Measurements from ENCODE around the gene PRSS57. TPM values are rescaled to one million over a fixed set of nuclear protein-coding genes. Genes with fewer than 3 reads are reported as not detected.
A peak's percentile ranks its signal among the peaks of the same experiment; 100 is the strongest.

Gene PRSS57
- total and polyA plus RNA-seq, 2 of the 13 experiments (the other 11 are each of a cell fraction or from before 2014, with no cell fraction given) = 0.12 TPM; not detected in 1

DNA sequence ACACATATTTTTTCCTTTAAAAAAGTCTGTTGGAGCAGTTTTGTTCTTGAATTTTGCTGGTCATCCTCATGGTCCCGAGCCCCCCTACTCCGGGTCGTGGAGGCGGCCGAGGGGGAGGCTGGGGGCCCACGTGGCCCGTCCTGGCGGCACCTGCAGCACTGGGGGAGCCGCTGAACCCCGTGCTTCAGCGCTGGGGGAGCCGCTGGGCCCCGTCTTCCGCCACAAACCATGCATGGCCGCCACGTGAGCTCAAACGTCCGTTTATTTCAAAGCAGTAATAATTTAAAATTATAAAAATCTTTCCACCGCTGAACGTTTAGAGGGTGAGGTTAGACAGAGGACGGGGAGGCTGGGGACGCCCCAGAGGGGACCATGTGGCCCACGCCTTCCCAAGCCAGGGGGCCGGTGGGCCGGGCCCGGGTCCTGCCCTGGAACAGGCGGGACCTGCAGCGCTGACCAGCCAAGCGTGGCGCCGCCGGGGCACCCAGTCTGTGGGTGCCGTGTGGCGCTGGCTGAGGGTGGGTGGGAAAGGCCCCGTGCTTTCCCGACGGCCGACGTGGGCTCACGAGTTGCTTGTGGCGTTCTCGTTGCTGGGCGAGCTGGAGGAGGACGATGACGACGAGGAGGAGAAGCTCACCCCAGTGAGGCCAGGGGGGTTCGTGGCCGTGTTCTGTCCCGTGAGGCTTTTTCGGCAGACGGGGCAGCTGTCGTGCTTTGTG, 47.5 kb downstream of the PRSS57 start:
- no peak for FAIRE-seq
- H3K4me2 ChIP-seq (ENCODE audit: low read depth, low read length) = no peak overlapping the region
- no peak overlapping the region for H2AFZ ChIP-seq (ENCODE audit: low read length)
- DNase-seq (ENCODE audit: low spot score) = no peak
- in situ Hi-C loops (cut with HindIII; ENCODE audit: extremely low pct_ligation_motif_present, low pct_unique_long_range_greater_than_20kb) = no loop called here
- TF ChIP-seq RBFOX2 (IDR thresholded peaks at IDR 0.05; ENCODE audit: low read depth, low read length) (peak; percentile 25; the same call in 1 of the 2 replicates), ASH2L (IDR thresholded peaks at IDR 0.05; ENCODE audit: insufficient read length, low read depth, low read length) (no peak), AGO2 (optimal IDR thresholded peaks at IDR 0.05; ENCODE audit: low read depth, low read length) (peak; percentile 43)
- intact Hi-C loops (cut with micrococcal nuclease; ENCODE audit: unreplicated experiment) = no loop called here
- no peaks in the 10 kb centered on the region for H3K9me3 ChIP-seq (ENCODE audit: low read length)
- no peaks in the 10 kb centered on the region for H3K4me1 ChIP-seq (ENCODE audit: insufficient read depth, low read length)
- no peaks in the 10 kb centered on the region for H3K27me3 ChIP-seq (ENCODE audit: control insufficient read depth in 1 of 2, insufficient read depth in 2 of 2, low read length in 2 of 2)
- H3K79me2 ChIP-seq (ENCODE audit: insufficient read depth, low read length) = peaks cover 7% of the 10 kb centered on the region
- H3K4me3 ChIP-seq (replicated peaks in 1 of 3; ENCODE audit: insufficient read depth in 1 of 3, low read depth in 2 of 3, low read length in 3 of 3) = no peak overlapping the region
- H3K36me3 ChIP-seq (replicated peaks in 1 of 2; ENCODE audit: control insufficient read depth in 1 of 2, insufficient read depth in 2 of 2, low read length in 2 of 2) = peaks cover 24 to 43% of the 10 kb centered on the region in 2 experiments; a peak in 4 of 5 replicates
- WGBS (ENCODE audit: low lambda C conversion rate) = 95% methylated on average over 43 of the region's 52 CpGs
- H4K20me1 ChIP-seq (ENCODE audit: insufficient read depth, low read length) = peaks cover 16% of the 10 kb centered on the region; the same call in 1 of the 2 replicates
- POLR2A ChIA-PET = no interaction called here
- no peak overlapping the region for H3K27ac ChIP-seq (ENCODE audit: extremely low read length, insufficient read depth, low read length)
- no peak for ATAC-seq
- H3K9ac ChIP-seq (ENCODE audit: insufficient read depth, low read depth, low read length) = no peak overlapping the region
- CTCF ChIA-PET (ENCODE audit: low intra/inter-chr PET ratio, low total read pairs) = no interaction called here
- TSS peak; percentile 63 for BruUV-seq (replicated peaks)

DNA sequence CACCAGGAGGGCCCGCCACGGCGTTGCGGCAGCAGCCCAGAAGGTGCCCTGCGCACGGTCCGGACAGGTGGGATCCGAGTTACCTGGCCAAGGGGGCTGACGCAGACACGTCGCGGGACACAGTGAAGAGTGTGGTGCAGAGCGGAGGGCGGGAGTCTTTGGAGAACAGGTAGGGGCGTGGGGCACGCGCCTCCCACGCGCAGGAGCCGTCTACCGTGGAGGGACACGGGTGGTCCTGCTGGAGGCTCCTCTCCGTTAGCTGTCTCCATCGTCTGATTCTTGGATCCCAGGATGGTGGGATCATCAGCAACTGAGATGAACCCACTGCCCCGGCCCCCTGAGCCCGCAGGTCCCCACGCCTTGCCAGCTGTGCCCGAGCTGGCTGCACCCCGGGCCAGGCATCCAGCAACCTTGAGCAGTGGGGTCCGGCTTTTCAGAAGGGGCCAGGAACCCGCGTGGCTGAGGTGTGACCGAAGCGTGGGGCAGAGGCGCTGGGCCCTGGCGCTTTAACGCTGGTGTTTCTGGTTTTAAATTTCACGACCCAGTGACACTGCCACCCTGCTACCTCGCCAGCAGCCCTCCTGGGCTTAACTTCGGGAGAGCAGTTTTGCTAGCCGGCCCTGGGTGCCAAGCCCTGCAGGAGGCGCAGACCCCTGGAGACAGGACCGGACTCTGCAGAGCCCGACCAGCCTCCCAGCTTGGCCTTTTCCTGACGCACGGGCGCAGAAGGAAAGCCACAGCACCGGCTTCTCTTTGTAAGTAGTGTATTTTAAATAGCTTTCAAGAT, 48.3 kb downstream of the PRSS57 start:
- WGBS (ENCODE audit: low lambda C conversion rate) = 97% methylated on average over 30 of the region's 48 CpGs
- no TSS peak for BruUV-seq (replicated peaks)
- no peak overlapping the region for H3K9ac ChIP-seq (ENCODE audit: insufficient read depth, low read depth, low read length)
- H2AFZ ChIP-seq (ENCODE audit: low read length) = no peak overlapping the region
- intact Hi-C loops (cut with micrococcal nuclease; ENCODE audit: unreplicated experiment) = no loop called here
- in situ Hi-C loops (cut with HindIII; ENCODE audit: extremely low pct_ligation_motif_present, low pct_unique_long_range_greater_than_20kb) = no loop called here
- no peak for ATAC-seq
- no peak for FAIRE-seq
- POLR2A ChIA-PET = no interaction called here
- H3K27ac ChIP-seq (ENCODE audit: extremely low read length, insufficient read depth, low read length) = no peak overlapping the region
- no peaks in the 10 kb centered on the region for H3K4me1 ChIP-seq (ENCODE audit: insufficient read depth, low read length)
- DNase-seq (ENCODE audit: low spot score) = no peak
- H3K9me3 ChIP-seq (ENCODE audit: low read length) = no peaks in the 10 kb centered on the region
- H4K20me1 ChIP-seq (ENCODE audit: insufficient read depth, low read length) = peaks cover 8% of the 10 kb centered on the region; the same call in 1 of the 2 replicates
- H3K4me3 ChIP-seq (replicated peaks in 1 of 3; ENCODE audit: insufficient read depth in 1 of 3, low read depth in 2 of 3, low read length in 3 of 3) = no peak overlapping the region
- H3K4me2 ChIP-seq (ENCODE audit: low read depth, low read length) = no peak overlapping the region
- H3K79me2 ChIP-seq (ENCODE audit: insufficient read depth, low read length) = no peaks in the 10 kb centered on the region
- CTCF ChIA-PET (ENCODE audit: low intra/inter-chr PET ratio, low total read pairs) = no interaction called here
- no peaks in the 10 kb centered on the region for H3K27me3 ChIP-seq (ENCODE audit: control insufficient read depth in 1 of 2, insufficient read depth in 2 of 2, low read length in 2 of 2)
- peaks cover 18 to 35% of the 10 kb centered on the region in 2 experiments; a peak in 4 of 5 replicates for H3K36me3 ChIP-seq (replicated peaks in 1 of 2; ENCODE audit: control insufficient read depth in 1 of 2, insufficient read depth in 2 of 2, low read length in 2 of 2)
- no peak for TF ChIP-seq GATAD1 (CRISPR knock-in tag; IDR thresholded peaks at IDR 0.05)
- TF ChIP-seq, protein P1, sequence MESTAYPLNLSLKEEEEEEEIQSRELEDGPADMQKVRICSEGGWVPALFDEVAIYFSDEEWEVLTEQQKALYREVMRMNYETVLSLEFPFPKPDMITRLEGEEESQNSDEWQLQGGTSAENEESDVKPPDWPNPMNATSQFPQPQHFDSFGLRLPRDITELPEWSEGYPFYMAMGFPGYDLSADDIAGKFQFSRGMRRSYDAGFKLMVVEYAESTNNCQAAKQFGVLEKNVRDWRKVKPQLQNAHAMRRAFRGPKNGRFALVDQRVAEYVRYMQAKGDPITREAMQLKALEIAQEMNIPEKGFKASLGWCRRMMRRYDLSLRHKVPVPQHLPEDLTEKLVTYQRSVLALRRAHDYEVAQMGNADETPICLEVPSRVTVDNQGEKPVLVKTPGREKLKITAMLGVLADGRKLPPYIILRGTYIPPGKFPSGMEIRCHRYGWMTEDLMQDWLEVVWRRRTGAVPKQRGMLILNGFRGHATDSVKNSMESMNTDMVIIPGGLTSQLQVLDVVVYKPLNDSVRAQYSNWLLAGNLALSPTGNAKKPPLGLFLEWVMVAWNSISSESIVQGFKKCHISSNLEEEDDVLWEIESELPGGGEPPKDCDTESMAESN (CRISPR knock-in tag; conservative IDR thresholded peaks at IDR 0.05) = no peak
- TF ChIP-seq PAF1 (CRISPR knock-in tag; IDR thresholded peaks at IDR 0.05) = 0 out of 2 replicates have a peak, but pooled peaks have one; percentile 37
- TF ChIP-seq, protein P2, sequence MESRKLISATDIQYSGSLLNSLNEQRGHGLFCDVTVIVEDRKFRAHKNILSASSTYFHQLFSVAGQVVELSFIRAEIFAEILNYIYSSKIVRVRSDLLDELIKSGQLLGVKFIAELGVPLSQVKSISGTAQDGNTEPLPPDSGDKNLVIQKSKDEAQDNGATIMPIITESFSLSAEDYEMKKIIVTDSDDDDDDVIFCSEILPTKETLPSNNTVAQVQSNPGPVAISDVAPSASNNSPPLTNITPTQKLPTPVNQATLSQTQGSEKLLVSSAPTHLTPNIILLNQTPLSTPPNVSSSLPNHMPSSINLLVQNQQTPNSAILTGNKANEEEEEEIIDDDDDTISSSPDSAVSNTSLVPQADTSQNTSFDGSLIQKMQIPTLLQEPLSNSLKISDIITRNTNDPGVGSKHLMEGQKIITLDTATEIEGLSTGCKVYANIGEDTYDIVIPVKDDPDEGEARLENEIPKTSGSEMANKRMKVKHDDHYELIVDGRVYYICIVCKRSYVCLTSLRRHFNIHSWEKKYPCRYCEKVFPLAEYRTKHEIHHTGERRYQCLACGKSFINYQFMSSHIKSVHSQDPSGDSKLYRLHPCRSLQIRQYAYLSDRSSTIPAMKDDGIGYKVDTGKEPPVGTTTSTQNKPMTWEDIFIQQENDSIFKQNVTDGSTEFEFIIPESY (CRISPR knock-in tag; IDR thresholded peaks at IDR 0.05) = peak; percentile 2; the same call in 1 of the 2 replicates

All from HepG2 (cell line).